GM12891 (cell line): Measurements from ENCODE around the gene ZBTB7B.

Experiments
- POLR2A ChIP-seq: IDR thresholded peaks from 2 replicates; pipeline ENCODE4 v1.6.1; 2011; ENCODE audit warnings: low read depth, low read length, control low read depth
- POLR2AphosphoS5 ChIP-seq: IDR thresholded peaks from 2 replicates; pipeline ENCODE4 v1.6.1; 2011; ENCODE audit warnings: low read depth, low read length, control low read depth
- TAF1 ChIP-seq: IDR thresholded peaks from 2 replicates; pipeline ENCODE4 v1.6.1; 2011; ENCODE audit warnings: low read depth, low read length, control low read depth

DNA sequence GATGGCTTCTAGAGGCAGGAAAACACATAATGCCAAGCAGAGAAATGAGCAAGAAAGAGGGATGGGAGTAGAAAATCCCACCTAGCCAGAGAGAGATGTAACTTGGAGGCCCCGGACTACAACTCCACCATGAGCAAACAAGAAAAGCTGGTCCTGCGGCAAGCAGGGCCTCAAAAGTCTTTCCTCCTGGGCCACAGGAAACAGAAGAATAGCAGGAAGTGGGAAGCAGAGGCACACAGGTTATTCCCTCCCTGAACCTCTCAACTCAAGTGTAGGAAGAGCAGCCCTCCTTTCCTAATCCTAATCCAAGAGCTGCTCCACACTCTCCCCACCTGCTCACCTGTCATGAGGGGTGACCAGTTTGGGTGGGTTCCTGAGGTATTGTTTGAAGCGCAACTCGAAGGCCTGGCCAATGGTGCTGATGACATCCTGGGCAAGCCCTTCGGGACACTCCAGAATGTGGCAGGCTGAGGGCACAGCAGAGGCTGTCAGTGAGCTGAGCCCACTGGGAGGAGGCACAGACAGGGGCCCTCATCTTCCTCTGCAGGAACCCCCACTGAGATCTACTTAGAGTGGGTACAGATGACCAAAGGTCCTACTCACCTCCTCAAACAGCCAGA is 35.2 kb upstream of the ZBTB7B start:
- TF ChIP-seq POLR2A (no peak), POLR2AphosphoS5 (no peak), TAF1 (no peak)
